ENCODE results near the gene ELFN1.

ELFN1 gene

DNA sequence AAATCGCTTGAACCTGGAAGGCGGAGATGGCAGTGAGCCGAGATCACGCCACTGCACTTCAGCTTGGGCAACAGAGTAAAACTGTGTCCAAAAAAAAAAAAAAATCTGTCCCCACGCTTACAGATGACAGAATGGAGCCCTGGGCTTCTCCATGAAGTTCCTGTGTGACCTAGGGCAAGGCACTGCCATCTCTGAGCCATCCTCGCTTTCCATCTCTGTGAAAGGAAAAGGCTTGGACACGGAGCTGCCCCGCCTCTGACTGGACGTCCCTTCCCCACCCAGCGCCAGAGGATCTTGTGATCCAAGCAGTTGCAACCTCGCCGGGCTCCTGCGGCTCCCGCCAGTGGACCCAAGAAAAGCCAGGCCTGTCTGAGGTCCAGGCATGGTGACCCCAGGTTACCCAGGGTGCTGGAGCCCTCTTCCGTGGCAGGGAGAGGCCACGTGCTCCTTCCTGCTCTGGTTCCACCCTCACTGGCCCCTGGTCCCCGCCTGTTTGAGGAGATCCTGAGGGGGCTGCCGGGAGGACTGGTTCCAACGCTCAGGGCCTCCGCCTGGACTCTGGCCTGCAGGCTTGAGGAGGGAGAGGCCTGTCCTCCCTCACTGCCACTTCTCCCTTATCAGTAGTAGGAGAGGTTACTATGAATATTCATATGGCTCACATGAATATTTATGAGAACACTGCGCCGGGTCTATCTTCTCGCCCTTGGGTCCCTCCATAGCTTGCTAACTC lies 25.6 kb upstream of the ELFN1 start:
- H3K4me1 ChIP-seq (ENCODE audit: insufficient read depth, low read length) = no peaks in the 10 kb centered on the region
- no peak overlapping the region for H3K4me2 ChIP-seq (ENCODE audit: insufficient read depth, low read length)
- DNase-seq (no peak), ATAC-seq (ENCODE audit: insufficient read depth, low read depth) (no peak)
- no peak overlapping the region for H3K9ac ChIP-seq (ENCODE audit: low read depth, low read length)
- no peaks in the 10 kb centered on the region for H3K27me3 ChIP-seq (ENCODE audit: insufficient read depth, low read length, poor library complexity)
- H3K36me3 ChIP-seq (ENCODE audit: insufficient read depth, low read length) = no peaks in the 10 kb centered on the region
- TF ChIP-seq, protein P1, sequence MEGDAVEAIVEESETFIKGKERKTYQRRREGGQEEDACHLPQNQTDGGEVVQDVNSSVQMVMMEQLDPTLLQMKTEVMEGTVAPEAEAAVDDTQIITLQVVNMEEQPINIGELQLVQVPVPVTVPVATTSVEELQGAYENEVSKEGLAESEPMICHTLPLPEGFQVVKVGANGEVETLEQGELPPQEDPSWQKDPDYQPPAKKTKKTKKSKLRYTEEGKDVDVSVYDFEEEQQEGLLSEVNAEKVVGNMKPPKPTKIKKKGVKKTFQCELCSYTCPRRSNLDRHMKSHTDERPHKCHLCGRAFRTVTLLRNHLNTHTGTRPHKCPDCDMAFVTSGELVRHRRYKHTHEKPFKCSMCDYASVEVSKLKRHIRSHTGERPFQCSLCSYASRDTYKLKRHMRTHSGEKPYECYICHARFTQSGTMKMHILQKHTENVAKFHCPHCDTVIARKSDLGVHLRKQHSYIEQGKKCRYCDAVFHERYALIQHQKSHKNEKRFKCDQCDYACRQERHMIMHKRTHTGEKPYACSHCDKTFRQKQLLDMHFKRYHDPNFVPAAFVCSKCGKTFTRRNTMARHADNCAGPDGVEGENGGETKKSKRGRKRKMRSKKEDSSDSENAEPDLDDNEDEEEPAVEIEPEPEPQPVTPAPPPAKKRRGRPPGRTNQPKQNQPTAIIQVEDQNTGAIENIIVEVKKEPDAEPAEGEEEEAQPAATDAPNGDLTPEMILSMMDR (IDR thresholded peaks at IDR 0.05; ENCODE audit: borderline replicate concordance, extremely low read depth, low read length, poor library complexity, severe bottlenecking) = no peak
- TF ChIP-seq EZH2 (IDR thresholded peaks at IDR 0.05; ENCODE audit: borderline replicate concordance, low read depth, low read length, severe bottlenecking) = no peak
- H3K27ac ChIP-seq (ENCODE audit: low read length) = no peak overlapping the region
- H3K79me2 ChIP-seq (ENCODE audit: insufficient read depth, low read length) = no peaks in the 10 kb centered on the region
- H3K4me3 ChIP-seq (ENCODE audit: low read depth in 1 of 2, low read length in 2 of 2) = no peak overlapping the region
- H2AFZ ChIP-seq (ENCODE audit: low read depth, low read length) = no peak overlapping the region
- H3K9me3 ChIP-seq (ENCODE audit: insufficient read depth, low read length, severe bottlenecking) = no peaks in the 10 kb centered on the region
- no peaks in the 10 kb centered on the region for H4K20me1 ChIP-seq (ENCODE audit: insufficient read depth, low read length)

DNA sequence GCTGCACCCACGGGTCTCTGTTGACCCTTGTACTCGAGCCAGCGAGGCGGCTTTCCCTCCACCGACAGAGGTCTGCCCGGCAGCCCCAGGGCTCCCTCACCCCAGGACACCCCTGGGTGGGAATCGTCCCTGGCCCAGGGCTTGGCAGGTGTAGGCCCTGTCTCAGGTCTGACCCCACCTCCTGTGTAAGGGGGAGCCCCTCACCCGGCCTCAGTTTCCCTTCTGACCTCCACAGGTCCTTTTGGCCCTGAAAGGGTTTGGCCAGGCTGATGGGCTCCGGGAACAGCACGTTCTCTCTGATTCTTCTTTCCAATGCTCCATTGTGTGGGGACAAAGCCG lies 25.0 kb upstream of the ELFN1 start:
- Histone ChIP-seq H3K4me2 (ENCODE audit: insufficient read depth, low read length) (no peak overlapping the region), H4K20me1 (ENCODE audit: insufficient read depth, low read length) (no peaks in the 10 kb centered on the region), H3K4me3 (ENCODE audit: low read depth in 1 of 2, low read length in 2 of 2) (no peak overlapping the region), H3K9me3 (ENCODE audit: insufficient read depth, low read length, severe bottlenecking) (no peaks in the 10 kb centered on the region), H3K79me2 (ENCODE audit: insufficient read depth, low read length) (no peaks in the 10 kb centered on the region), H2AFZ (ENCODE audit: low read depth, low read length) (no peak overlapping the region), H3K9ac (ENCODE audit: low read depth, low read length) (no peak overlapping the region), H3K36me3 (ENCODE audit: insufficient read depth, low read length) (no peaks in the 10 kb centered on the region), H3K27me3 (ENCODE audit: insufficient read depth, low read length, poor library complexity) (no peaks in the 10 kb centered on the region), H3K4me1 (ENCODE audit: insufficient read depth, low read length) (no peaks in the 10 kb centered on the region), H3K27ac (ENCODE audit: low read length) (no peak overlapping the region)
- no peak for DNase-seq
- no peak for ATAC-seq (ENCODE audit: insufficient read depth, low read depth)
- TF ChIP-seq, protein P1 (IDR thresholded peaks at IDR 0.05; ENCODE audit: borderline replicate concordance, extremely low read depth, low read length, poor library complexity, severe bottlenecking) = no peak
- no peak for TF ChIP-seq EZH2 (IDR thresholded peaks at IDR 0.05; ENCODE audit: borderline replicate concordance, low read depth, low read length, severe bottlenecking)

DNA sequence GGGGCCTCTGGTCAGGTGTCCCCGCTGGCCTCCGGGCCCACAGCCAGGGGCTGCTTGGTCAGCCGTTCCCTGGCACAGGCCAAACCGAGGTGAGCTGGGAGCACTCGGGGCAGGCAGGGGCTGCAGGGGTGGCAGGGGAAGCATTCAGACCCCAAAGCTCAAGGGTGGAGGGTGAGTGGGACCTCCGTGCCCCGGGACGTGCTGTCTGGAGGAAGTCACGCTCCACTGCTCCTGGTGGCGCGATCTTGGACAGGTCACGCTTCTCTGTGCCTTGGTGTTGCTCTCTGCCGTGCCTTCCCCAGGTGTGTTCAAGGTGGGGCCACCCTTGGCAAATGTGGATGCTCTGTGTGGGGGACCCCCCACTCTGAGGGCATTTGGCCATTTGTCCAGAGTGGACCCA lies 24.6 kb upstream of the ELFN1 start:
- H3K27ac ChIP-seq (ENCODE audit: low read length) = no peak overlapping the region
- no peak overlapping the region for H2AFZ ChIP-seq (ENCODE audit: low read depth, low read length)
- H3K9ac ChIP-seq (ENCODE audit: low read depth, low read length) = no peak overlapping the region
- no peaks in the 10 kb centered on the region for H3K79me2 ChIP-seq (ENCODE audit: insufficient read depth, low read length)
- no peaks in the 10 kb centered on the region for H3K4me1 ChIP-seq (ENCODE audit: insufficient read depth, low read length)
- H3K4me3 ChIP-seq (ENCODE audit: low read depth in 1 of 2, low read length in 2 of 2) = no peak overlapping the region
- no peak for ATAC-seq (ENCODE audit: insufficient read depth, low read depth)
- H3K4me2 ChIP-seq (ENCODE audit: insufficient read depth, low read length) = no peak overlapping the region
- no peaks in the 10 kb centered on the region for H3K9me3 ChIP-seq (ENCODE audit: insufficient read depth, low read length, severe bottlenecking)
- no peak for DNase-seq
- H3K27me3 ChIP-seq (ENCODE audit: insufficient read depth, low read length, poor library complexity) = no peaks in the 10 kb centered on the region
- no peaks in the 10 kb centered on the region for H3K36me3 ChIP-seq (ENCODE audit: insufficient read depth, low read length)
- TF ChIP-seq, protein P1 (IDR thresholded peaks at IDR 0.05; ENCODE audit: borderline replicate concordance, extremely low read depth, low read length, poor library complexity, severe bottlenecking) = no peak
- TF ChIP-seq EZH2 (IDR thresholded peaks at IDR 0.05; ENCODE audit: borderline replicate concordance, low read depth, low read length, severe bottlenecking) = no peak
- no peaks in the 10 kb centered on the region for H4K20me1 ChIP-seq (ENCODE audit: insufficient read depth, low read length)

All from DND-41 (cell line).